ENCODE results near the gene PRMT6.
A peak's percentile ranks its signal among the peaks of the same experiment; 100 is the strongest.
"Not testable (repeated sequence)": the region's sequence is repeated elsewhere in the genome, so short reads cannot be mapped to it uniquely, and the experiment has no call there.

Gene PRMT6

GRCh38 chr1:107056426-107057196, at the start of gene PRMT6:
Gene PRMT6, plus strand, starts transcription at chr1:107056674. Its CDS starts 42 bp downstream, at chr1:107056716.
- peak; percentile 88 for DNase-seq

DNA sequence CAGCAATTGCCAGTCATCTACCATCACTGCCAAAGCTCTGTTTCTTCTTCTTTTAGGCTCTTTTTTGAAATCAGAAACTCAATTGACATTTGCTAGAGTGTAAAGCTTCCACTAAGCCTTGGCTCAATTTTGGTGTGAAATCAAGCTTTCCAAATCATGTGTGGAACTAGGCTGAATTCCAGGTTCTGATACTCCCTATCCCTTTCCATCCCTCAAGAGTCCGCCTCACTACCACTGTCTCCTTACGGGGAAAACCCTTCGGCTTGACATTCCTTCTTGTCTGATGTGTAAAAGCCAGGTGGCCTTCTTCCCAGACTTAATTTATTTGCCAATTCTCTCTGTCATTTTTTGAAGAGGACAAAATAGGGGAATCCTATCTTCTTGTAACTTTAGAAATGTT, 47.2 kb upstream of the PRMT6 start:
- DNase-seq = no peak

DNA sequence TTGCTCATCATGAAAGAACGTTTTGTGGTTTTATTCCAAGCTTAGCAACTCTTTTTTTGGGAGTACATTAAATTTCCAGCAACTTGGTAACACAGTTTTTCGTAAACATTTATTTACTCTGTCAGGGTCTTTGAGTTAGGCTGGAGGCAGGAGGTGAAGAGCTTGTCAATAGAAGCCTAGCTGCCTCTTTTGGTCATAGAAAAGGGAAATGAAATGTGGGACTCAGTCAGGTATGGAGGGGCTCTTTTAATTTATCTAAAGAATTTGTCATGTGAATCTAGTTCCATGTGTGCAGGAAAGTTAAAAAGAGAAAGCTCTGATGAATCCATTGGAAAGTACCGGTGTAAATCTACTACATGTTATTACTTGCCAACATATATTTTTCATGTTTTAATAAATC, 45.9 kb upstream of the PRMT6 start:
- DNase-seq = no peak

DNA sequence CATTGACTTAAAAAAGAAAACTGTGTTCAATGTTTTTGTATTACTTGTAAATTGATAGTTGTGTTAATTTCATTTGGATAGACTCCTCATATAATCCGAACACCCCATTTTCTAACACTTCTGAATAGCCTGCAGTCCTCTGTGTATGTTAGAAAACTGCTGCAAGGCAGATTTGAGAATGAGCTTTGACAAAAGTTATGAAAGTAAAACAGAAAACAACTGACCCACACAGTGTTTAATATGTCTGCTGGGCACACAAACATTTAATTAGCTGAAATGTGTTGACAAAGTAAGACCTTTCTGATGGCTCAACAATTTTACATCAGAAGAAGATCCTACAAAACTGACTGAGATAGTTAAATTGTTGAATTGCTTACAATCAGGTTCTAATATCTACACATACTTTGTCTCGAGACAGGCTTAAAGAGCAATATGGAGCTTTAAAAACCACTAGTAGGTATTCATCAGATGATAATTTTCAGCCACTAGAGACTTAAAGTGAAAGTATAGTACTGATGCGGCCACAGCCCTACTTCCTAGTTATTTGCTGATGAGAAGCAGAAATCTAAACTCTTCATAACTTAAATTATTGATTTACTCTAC, 40.0 kb upstream of the PRMT6 start:
- DNase-seq = no peak

DNA sequence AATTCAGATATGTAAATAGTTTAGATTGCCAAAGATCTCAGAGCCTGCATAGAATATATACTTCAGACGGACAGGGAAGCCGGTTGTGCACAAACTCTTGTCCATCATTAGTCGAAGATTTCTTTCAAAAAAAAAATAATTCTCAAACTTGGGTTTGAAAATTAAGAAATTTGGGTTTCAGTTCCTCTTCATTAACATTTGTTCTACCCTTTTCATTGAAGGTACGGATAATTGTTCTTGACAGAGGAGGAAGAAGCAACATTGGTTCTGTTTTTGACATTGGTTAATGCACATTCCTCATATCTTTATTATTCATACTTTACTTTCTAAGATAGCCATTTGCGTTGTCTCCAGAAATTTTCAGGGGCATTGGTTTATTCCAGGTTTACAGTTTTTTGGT, 38.0 kb upstream of the PRMT6 start:
- no peak for DNase-seq

DNA sequence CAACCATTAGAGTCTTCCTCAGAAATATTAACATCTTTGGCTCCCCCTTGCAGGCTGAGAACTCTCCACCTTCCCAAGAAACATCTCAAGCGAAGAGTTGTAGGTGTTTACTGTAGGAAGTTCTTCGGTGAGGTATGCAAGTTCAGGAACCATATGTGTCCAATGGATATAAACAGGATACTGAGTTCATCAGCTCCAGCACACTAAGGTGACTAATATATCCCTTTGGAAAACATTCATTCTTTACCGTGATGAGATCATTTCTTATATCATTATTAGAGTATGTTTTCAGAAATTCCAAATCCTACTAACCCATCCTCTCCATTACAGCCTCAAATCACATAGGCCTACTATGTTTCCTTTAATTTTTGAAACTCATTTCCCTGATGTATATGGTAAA, 37.3 kb upstream of the PRMT6 start:
- DNase-seq = no peak

DNA sequence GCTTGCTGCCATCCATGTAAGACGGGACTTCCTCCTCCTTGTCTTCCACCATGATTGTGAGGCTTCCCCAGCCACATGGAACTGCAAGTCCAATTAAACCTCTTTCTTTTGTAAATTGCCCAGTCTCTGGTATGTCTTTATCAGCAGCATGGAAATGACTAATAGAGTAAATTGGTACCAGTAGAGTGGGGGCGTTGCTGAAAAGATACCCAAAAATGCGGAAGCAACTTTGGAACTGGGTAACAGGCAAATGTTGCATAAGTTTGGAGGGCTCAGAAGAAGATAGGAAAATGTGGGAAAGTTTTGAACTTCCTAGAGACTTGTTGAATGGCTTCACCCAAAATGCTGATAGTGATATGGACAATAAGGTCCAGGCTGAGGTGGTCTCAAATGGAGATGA, 17.6 kb upstream of the PRMT6 start:
- not testable (repeated sequence) for DNase-seq

DNA sequence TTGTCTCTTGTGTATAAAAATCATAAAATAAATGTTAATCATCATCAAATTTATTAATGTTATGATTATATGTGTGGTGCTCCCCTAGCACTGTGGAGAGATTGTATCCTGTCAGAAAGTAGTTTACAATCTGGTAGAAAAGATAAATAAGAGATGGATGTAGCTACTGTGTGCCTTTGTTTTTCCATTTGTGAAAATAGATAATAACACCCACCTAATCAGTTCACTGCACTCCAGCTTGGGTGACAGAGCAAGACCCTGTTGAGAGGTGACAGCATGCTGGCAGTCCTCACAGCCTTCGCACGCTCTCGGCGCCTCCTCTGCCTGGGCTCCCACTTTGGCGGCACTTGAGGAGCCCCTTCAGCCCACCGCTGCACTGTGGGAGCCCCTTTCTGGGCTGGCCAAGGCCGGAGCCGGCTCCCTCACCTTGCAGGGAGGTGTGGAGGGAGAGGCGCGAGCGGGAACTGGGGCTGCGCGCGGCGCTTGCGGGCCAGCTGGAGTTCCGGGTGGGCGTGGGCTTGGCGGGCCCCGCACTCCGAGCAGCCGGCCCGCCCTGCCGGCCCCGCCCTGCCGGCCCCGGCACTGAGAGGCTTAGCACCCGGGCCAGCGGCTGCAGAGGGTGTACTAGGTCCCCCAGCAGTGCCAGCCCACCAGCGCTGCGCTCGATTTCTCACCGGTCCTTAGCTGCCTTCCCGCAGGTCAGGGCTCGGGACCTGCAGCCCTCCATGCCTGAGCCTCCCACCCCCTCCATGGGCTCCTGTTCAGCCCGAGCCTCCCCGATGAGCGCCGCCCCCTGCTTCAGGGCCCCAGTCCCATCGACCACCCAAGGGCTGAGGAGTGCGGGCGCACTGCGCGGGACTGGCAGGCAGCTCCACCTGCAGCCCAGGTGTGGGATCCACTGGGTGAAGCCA, 11.9 kb upstream of the PRMT6 start:
- not testable (repeated sequence) for DNase-seq

DNA sequence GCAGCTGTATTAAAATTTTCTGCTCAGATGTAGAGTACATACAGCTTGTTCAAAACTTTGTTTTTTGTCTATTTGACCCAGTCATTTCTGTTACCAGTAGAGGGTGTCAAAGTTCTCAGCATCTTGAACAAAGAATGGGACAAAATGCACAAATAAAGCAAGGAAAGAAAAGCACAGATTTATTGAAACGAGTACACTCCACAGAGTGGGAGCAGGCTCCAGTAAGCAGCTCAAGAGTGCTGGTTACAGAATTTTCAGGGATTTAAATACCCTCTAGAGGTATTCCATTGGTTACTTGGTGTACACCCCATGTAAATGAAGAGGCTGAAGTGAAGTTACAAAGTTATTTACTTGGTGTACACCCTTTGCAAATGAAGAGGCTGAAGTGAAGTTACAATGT, 8.9 kb upstream of the PRMT6 start:
- DNase-seq = no peak

DNA sequence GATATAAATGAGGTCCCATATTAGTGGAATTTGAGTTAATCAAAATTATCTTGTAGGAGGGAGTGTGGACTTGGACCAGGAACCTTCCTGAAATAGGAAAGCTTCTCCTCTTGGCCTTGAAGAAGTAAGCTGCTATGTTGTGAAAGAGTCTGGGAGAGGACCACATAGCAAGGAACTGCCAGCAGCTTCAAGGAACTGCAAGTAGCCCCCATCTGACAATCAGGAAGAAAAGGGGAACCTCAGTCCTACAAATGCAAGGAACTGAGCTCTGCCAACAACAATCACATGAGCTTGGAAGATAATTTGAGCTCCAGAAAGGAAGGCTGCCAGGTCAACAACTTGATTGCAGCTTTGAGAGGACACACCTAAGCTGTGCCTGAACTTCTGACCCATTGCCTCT, 8.2 kb upstream of the PRMT6 start:
- DNase-seq = no peak

- DNase-seq = no peak
Measured at GRCh38 chr1:107051266-107051665, 5.2 kb upstream of the PRMT6 start.

DNA sequence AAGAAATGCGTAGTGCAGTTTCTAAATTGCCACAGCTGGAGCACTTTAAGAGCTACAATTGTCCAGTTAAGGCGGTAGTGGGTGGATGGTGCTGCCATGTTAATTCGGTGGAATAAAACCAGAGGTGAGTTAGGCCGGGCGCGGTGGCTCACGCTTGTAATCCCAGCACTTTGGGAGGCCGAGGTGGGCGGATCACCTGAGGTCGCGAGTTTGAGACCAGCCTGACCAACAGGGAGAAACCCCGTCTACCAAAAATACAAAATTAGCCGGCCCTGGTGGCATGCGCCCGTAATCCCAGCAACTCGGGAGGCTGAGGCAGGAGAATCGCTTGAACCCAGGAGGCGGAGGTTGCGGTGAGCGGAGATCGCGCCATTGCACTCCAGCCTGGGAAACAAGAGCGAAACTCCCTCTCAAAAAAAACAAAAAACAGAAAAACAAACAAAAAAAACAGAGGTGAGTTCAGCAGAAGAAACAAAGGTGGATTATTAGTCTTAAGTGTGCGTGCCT, 502 bp upstream of the PRMT6 start:
- not testable (repeated sequence) for DNase-seq

DNA sequence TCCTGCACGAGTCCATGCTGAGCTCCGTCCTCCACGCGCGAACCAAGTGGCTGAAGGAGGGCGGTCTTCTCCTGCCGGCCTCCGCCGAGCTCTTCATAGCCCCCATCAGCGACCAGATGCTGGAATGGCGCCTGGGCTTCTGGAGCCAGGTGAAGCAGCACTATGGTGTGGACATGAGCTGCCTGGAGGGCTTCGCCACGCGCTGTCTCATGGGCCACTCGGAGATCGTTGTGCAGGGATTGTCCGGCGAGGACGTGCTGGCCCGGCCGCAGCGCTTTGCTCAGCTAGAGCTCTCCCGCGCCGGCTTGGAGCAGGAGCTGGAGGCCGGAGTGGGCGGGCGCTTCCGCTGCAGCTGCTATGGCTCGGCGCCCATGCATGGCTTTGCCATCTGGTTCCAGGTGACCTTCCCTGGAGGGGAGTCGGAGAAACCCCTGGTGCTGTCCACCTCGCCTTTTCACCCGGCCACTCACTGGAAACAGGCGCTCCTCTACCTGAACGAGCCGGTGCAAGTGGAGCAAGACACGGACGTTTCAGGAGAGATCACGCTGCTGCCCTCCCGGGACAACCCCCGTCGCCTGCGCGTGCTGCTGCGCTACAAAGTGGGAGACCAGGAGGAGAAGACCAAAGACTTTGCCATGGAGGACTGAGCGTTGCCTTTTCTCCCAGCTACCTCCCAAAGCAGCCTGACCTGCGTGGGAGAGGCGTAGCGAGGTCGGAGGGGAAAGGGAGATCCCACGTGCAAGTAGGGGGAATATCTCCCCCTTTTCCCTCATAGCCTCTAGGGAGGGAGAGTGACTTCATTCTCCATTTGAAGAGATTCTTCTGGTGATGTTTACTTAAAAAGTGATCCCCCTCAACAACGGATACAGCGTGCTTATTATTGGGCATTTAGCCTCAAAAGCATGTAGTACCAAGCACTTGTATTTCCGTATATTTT, 991 bp downstream of the PRMT6 start:
- DNase-seq = peak; percentile 67

DNA sequence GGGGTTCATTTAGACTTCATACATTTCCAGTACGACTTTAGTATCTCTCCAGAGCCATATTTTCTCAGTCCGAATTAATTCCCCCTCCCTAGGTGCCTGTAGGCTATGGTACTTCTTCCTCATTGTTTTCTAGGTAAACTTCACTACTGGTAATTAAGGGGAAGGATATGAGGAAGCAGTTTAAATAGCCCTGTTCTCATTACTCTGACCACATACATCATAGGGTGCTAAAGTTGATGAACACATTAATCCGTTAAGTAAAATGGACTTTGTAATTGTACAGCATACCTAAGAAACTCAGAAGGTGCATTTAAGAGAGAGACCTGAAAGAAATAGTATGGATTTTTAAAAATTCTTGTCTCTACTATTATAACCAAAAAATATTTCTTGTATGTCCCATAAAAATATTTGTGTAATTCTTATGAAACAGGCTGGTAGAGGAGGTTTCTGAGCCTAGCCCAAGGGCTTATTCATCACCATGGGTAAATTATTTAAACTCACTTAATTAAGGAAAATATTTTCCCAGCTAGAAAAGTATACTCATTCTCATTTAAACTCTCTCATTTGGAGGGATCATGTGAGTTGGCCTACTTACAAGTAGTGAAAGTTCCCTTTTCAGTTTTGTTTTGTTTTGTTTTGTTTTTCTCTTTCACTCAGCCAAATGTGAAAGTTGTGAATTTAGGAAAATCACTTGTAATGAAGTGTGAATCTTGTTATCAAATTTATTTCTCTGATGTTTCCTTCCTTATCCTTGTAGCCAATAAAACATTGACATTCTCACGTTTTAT, 2.0 kb downstream of the PRMT6 start:
- no peak for DNase-seq

- DNase-seq = no peak
Measured at GRCh38 chr1:107061886-107062285, 5.4 kb downstream of the PRMT6 start.

- no peak for DNase-seq
Measured at GRCh38 chr1:107073493-107073892, 17.0 kb downstream of the PRMT6 start.

DNA sequence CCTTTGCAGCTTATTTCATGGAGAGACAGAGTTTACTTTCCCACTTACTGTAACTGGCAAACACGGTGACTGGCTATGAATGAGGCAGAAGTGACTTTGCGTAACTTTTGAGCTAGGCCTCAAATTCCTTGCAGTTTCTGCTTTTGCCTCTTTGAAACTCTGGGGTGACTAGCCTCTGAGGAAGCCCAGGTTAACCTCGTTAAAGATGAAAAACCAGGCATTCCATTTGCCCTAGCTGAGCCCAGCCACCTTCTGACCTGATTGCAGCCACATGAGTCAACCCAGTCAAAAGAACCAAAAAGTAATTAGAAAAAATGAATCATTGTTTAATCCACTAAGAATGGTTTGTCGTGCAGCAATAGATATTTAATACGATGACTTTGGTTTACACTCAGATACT, 20.4 kb downstream of the PRMT6 start:
- DNase-seq = no peak

DNA sequence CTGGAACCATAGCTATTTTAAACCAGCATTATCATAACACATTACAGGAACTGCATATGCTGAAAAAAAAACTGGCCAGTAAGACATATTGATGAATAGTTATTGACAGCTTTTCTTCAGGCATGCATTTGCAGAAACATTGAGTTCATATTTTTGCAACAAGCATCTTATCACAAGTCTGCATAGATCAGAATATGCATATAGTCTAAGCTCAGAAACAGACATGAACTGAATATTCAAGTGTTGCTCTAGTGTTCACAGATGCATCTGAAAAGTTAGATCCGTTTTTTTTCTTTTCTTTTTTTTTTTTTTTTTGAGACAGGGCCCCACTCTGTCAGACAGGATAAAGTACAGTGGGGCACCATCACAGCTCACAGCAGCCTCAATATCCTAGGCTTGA, 22.8 kb downstream of the PRMT6 start:
- DNase-seq = no peak

- no peak for DNase-seq
Measured at GRCh38 chr1:107081102-107081501, 24.6 kb downstream of the PRMT6 start.

- DNase-seq = no peak
Measured at GRCh38 chr1:107091418-107091817, 34.9 kb downstream of the PRMT6 start.

DNA sequence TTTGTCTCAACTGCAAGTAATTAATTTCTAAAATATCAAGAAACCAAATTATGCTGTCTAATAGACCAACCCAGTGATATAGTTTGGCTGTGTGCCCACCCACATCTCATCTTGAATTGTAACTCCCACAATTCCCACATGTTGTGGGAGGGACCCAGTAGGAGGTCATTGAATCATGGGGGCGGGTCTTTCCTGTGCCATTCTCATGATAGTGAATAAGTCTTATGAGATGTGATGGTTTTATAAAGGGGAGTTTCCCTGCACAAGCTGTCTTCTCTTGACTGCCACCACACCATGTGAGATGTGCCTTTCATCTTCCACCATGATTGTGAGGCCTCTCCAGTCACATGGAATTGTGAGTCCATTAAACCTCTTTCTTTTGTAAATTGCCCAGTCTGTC, 36.9 kb downstream of the PRMT6 start:
- not testable (repeated sequence) for DNase-seq
